ENCODE measurements around the gene TEX10.
"Not testable (repeated sequence)": the region's sequence is repeated elsewhere in the genome, so short reads cannot be mapped to it uniquely, and the experiment has no call there.

DNA sequence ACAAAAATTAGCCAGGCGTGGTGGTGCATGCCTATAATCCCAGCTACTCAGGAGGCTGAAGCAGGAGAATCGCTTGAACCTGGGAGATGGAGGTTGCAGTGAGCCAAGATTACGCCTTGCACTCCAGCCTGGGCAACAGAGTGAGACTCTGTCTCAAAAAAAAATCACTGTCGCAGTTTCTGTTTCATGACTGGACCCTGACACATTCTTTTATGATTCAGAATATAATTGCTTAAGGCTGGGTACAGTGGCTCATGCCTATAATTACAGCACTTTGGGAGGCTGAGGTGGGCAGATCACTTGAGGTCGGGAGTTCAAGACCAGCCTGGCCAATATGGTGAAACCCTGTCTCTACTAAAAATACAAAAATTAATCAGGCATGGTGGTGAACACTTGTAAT lies 14.0 kb downstream of the TEX10 start:
- TF ChIP-seq, protein P1, sequence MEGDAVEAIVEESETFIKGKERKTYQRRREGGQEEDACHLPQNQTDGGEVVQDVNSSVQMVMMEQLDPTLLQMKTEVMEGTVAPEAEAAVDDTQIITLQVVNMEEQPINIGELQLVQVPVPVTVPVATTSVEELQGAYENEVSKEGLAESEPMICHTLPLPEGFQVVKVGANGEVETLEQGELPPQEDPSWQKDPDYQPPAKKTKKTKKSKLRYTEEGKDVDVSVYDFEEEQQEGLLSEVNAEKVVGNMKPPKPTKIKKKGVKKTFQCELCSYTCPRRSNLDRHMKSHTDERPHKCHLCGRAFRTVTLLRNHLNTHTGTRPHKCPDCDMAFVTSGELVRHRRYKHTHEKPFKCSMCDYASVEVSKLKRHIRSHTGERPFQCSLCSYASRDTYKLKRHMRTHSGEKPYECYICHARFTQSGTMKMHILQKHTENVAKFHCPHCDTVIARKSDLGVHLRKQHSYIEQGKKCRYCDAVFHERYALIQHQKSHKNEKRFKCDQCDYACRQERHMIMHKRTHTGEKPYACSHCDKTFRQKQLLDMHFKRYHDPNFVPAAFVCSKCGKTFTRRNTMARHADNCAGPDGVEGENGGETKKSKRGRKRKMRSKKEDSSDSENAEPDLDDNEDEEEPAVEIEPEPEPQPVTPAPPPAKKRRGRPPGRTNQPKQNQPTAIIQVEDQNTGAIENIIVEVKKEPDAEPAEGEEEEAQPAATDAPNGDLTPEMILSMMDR (conservative IDR thresholded peaks at IDR 0.05) = not testable (repeated sequence)
- TF ChIP-seq ZFX (IDR thresholded peaks at IDR 0.05) = not testable (repeated sequence)

All from C4-2B (cell line).